Stimulated activated CD4-positive, alpha-beta T cell treated with anti-CD3 and anti-CD28 coated beads, Interleukin-1b, Interleukin-23, amount 100 ng/mL, for 24 hours (primary cell): ENCODE data around the gene MEGF6.
A peak's percentile ranks its signal among the peaks of the same experiment; 100 is the strongest.

Experiments
- DNase-seq, 4 experiments: peaks; one replicate each; pipeline ENCODE4 v3.0.0-alpha.2; 2020; ENCODE audit warnings: low read depth in 4 of 4, low spot score in 1 of 4

MEGF6 gene

GRCh38 chr1:3494321-3495308 is 116.7 kb downstream of the MEGF6 start:
- no peak for DNase-seq

- no peak for DNase-seq
These were observed 118.6 kb downstream of the MEGF6 start for GRCh38 chr1:3492545-3493246.

GRCh38 chr1:3491291-3492246 is 119.7 kb downstream of the MEGF6 start:
- DNase-seq, result peak; percentile 67 to 89 (median 81)

GRCh38 chr1:3490046-3490745 is 121.1 kb downstream of the MEGF6 start:
- no peak for DNase-seq

GRCh38 chr1:3488432-3488831 is 122.9 kb downstream of the MEGF6 start:
- DNase-seq, result no peak

- no peak for DNase-seq
These were observed 126.3 kb downstream of the MEGF6 start for GRCh38 chr1:3485016-3485415.

GRCh38 chr1:3483801-3484444 is 127.4 kb downstream of the MEGF6 start:
- DNase-seq, result peak in 3 of 4 experiments; percentile 12 to 28 (median 21)

GRCh38 chr1:3483380-3483779 is 127.9 kb downstream of the MEGF6 start:
- no peak for DNase-seq

- DNase-seq, result no peak
These were observed 128.9 kb downstream of the MEGF6 start for GRCh38 chr1:3482378-3482849.

- no peak for DNase-seq
These were observed 129.4 kb downstream of the MEGF6 start for GRCh38 chr1:3481836-3482375.

- DNase-seq, result no peak
These were observed 130.3 kb downstream of the MEGF6 start for GRCh38 chr1:3481046-3481445.

- DNase-seq, result no peak
These were observed 131.0 kb downstream of the MEGF6 start for GRCh38 chr1:3480369-3480719.

GRCh38 chr1:3479511-3480368 is 131.6 kb downstream of the MEGF6 start:
- DNase-seq, result no peak

GRCh38 chr1:3478187-3478586 is 133.1 kb downstream of the MEGF6 start:
- DNase-seq, result no peak

- DNase-seq, result no peak
These were observed 133.9 kb downstream of the MEGF6 start for GRCh38 chr1:3477241-3477995.

- no peak for DNase-seq
These were observed 134.6 kb downstream of the MEGF6 start for GRCh38 chr1:3476666-3477065.

- no peak for DNase-seq
These were observed 135.3 kb downstream of the MEGF6 start for GRCh38 chr1:3475839-3476573.
